ENCODE data around the gene ESAM. TPM values are rescaled to one million over a fixed set of nuclear protein-coding genes. Genes with fewer than 3 reads are reported as not detected.
A peak's percentile ranks its signal among the peaks of the same experiment; 100 is the strongest.

ESAM gene
- total RNA-seq, 4 donors from 2014 or later = 18.6 to 45.9 (median 33.0) TPM

GRCh38 chr11:124717421-124717785 is 44.7 kb downstream of the ESAM start:
- H3K9me3 ChIP-seq = no peaks in the 10 kb centered on the region
- WGBS, 2 donors = 38 to 46% methylated on average over 7 of the region's 7 CpGs
- TF ChIP-seq EP300 (IDR thresholded peaks at IDR 0.05) = no peak
- no peak for TF ChIP-seq CTCF (IDR thresholded peaks at IDR 0.05)
- TF ChIP-seq POLR2A (IDR thresholded peaks at IDR 0.05) = no peak
- peaks cover 0 to 70% of the 10 kb centered on the region in 2 donors for H3K27me3 ChIP-seq
- H3K4me3 ChIP-seq = peak overlapping the region in 1 of 4 donors; percentile 49
- peaks cover 0 to 19% (median 5%) of the 10 kb centered on the region in 4 donors for H3K4me1 ChIP-seq
- H3K36me3 ChIP-seq = no peaks in the 10 kb centered on the region
- no peak overlapping the region for H3K27ac ChIP-seq
- no peak for DNase-seq (ENCODE audit: low spot score in 2 of 2)

- TF ChIP-seq EP300 (IDR thresholded peaks at IDR 0.05) = no peak
- no peak overlapping the region for H3K27ac ChIP-seq
- 49 to 57% methylated on average over 3 of the region's 3 CpGs for WGBS, 2 donors
- H3K4me1 ChIP-seq = peaks cover 0 to 19% (median 5%) of the 10 kb centered on the region in 4 donors
- H3K36me3 ChIP-seq = no peaks in the 10 kb centered on the region
- H3K27me3 ChIP-seq = peaks cover 0 to 62% of the 10 kb centered on the region in 2 donors
- no peaks in the 10 kb centered on the region for H3K9me3 ChIP-seq
- DNase-seq (ENCODE audit: low spot score in 2 of 2) = no peak
- H3K4me3 ChIP-seq = no peak overlapping the region
Observed at GRCh38 chr11:124716591-124716990, 45.5 kb downstream of the ESAM start.

- Histone ChIP-seq H3K27me3 (peaks cover 0 to 22% of the 10 kb centered on the region in 2 donors), H3K27ac (no peak overlapping the region), H3K4me1 (peaks cover 0 to 2% (median 0%) of the 10 kb centered on the region in 4 donors), H3K4me3 (no peak overlapping the region), H3K36me3 (no peaks in the 10 kb centered on the region), H3K9me3 (peaks cover 0 to 10% (median 0%) of the 10 kb centered on the region in 4 donors)
- no peak for DNase-seq (ENCODE audit: low spot score in 2 of 2)
- WGBS, 2 donors = 82 to 89% methylated on average over 3 of the region's 3 CpGs
- TF ChIP-seq EP300 (IDR thresholded peaks at IDR 0.05) (no peak), POLR2A (IDR thresholded peaks at IDR 0.05) (no peak), CTCF (IDR thresholded peaks at IDR 0.05) (no peak)
Observed at GRCh38 chr11:124712392-124712791, 49.7 kb downstream of the ESAM start.

- H3K4me1 ChIP-seq = no peaks in the 10 kb centered on the region
- H3K9me3 ChIP-seq = peaks cover 0 to 17% (median 0%) of the 10 kb centered on the region in 4 donors
- WGBS, 2 donors = 80 to 91% methylated on average over 4 of the region's 4 CpGs
- no peaks in the 10 kb centered on the region for H3K27me3 ChIP-seq
- no peak overlapping the region for H3K27ac ChIP-seq
- H3K4me3 ChIP-seq = no peak overlapping the region
- no peak for TF ChIP-seq CTCF (IDR thresholded peaks at IDR 0.05)
- TF ChIP-seq EP300 (IDR thresholded peaks at IDR 0.05) = no peak
- TF ChIP-seq POLR2A (IDR thresholded peaks at IDR 0.05) = no peak
- no peaks in the 10 kb centered on the region for H3K36me3 ChIP-seq
- no peak for DNase-seq (ENCODE audit: low spot score in 2 of 2)
Observed at GRCh38 chr11:124707829-124708228, 54.3 kb downstream of the ESAM start.

Other genes with a start within 250 kb of the ESAM start
- not detected for gene OR8B12, start 218.6 kb downstream of the ESAM start, total RNA-seq
- gene OR8A1, start 192.3 kb downstream of the ESAM start, total RNA-seq = not detected
- not detected for gene PANX3, start 150.9 kb downstream of the ESAM start, total RNA-seq
- 10 to 100 TPM; 32.7 to 45.4 (median 36.4) TPM for gene TBRG1, start 139.4 kb downstream of the ESAM start, total RNA-seq
- 10 to 100 TPM in 1 of 4 donors, 1 to 10 TPM in 3; 6.5 to 20.0 (median 8.2) TPM for gene SIAE, start 88.6 kb downstream of the ESAM start, total RNA-seq
- gene SPA17, start 88.4 kb downstream of the ESAM start, total RNA-seq = 1 to 10 TPM; 1.2 to 7.1 (median 3.3) TPM
- 1 to 10 TPM in 3 of 4 donors, not detected in 1; 1.4 to 3.1 (median 2.4) TPM for gene NRGN, start 22.3 kb downstream of the ESAM start, total RNA-seq
- 1 to 10 TPM in 2 of 4 donors, not detected in 2; 1.5 to 2.4 TPM for gene VSIG2, start 10.0 kb downstream of the ESAM start, total RNA-seq
- gene MSANTD2, start 38.1 kb upstream of the ESAM start, total RNA-seq = 10 to 100 TPM; 19.8 to 32.8 (median 23.5) TPM
- gene ROBO3, start 103.1 kb upstream of the ESAM start, total RNA-seq = 10 to 100 TPM; 22.2 to 34.3 (median 24.8) TPM
- gene ROBO4, start 135.6 kb upstream of the ESAM start, total RNA-seq = 10 to 100 TPM; 12.1 to 38.8 (median 28.0) TPM
- gene HEPN1, start 157.0 kb upstream of the ESAM start, total RNA-seq = not detected
- 10 to 100 TPM in 3 of 4 donors, 1 to 10 TPM in 1; 8.7 to 18.4 (median 15.3) TPM for gene HEPACAM, start 173.8 kb upstream of the ESAM start, total RNA-seq
- 1 to 10 TPM in 3 of 4 donors, under 1 TPM in 1; 0.98 to 4.2 (median 2.6) TPM for gene CCDC15, start 191.9 kb upstream of the ESAM start, total RNA-seq

Measured in tibial nerve (tissue), 4 donors.